Measurements from ENCODE around the gene BCAN. TPM values are rescaled to one million over a fixed set of nuclear protein-coding genes. Genes with fewer than 3 reads are reported as not detected.

Gene BCAN
- total and polyA plus RNA-seq, 4 donors: 181 to 1,252 (median 607) TPM

GRCh38 chr1:156709031-156709430, 67.1 kb downstream of the BCAN start:
- Histone ChIP-seq H3K27me3 (ENCODE audit: control insufficient read depth, insufficient read depth, low read length) (peaks cover 18% of the 10 kb centered on the region), H3K9me3 (ENCODE audit: control insufficient read depth, insufficient read depth, low read length) (no peaks in the 10 kb centered on the region), H3K4me3 (ENCODE audit: low read depth, low read length) (no peak overlapping the region), H3K36me3 (ENCODE audit: control insufficient read depth, insufficient read depth, low read length) (no peaks in the 10 kb centered on the region), H3K27ac (ENCODE audit: low read depth, low read length) (peak overlapping the region; percentile 89), H3K4me1 (ENCODE audit: control insufficient read depth, insufficient read depth, low read length) (peaks cover 69% of the 10 kb centered on the region)
- 65% methylated on average over 3 of the region's 4 CpGs for WGBS (ENCODE audit: insufficient coverage)
- DNase-seq (ENCODE audit: low read depth in 4 of 6, low spot score in 6 of 6): no peak

Other genes starting within 250 kb of the BCAN start
- gene MEF2D, start 141.3 kb upstream of the BCAN start, total RNA-seq: 10 to 100 TPM in 1 of 2 donors, 1 to 10 TPM in 1; 5.7 to 13.2 TPM
- 10 to 100 TPM; 21.8 to 28.9 TPM for gene MEF2D, start 141.3 kb upstream of the BCAN start, polyA plus RNA-seq (ENCODE audit: insufficient read length in 2 of 2)
- 1 to 10 TPM; 4.9 to 7.3 TPM for gene IQGAP3, start 69.6 kb upstream of the BCAN start, total RNA-seq
- 10 to 100 TPM in 1 of 2 donors, 1 to 10 TPM in 1; 6.8 to 10.4 TPM for gene IQGAP3, start 69.6 kb upstream of the BCAN start, polyA plus RNA-seq (ENCODE audit: insufficient read length in 2 of 2)
- gene TTC24, start 62.4 kb upstream of the BCAN start, total RNA-seq: not detected
- not detected for gene TTC24, start 62.4 kb upstream of the BCAN start, polyA plus RNA-seq (ENCODE audit: insufficient read length in 2 of 2)
- 100 to 1,000 TPM in 1 of 2 donors, 10 to 100 TPM in 1; 53.5 to 113 TPM for gene NAXE, start 50.3 kb upstream of the BCAN start, total RNA-seq
- gene NAXE, start 50.3 kb upstream of the BCAN start, polyA plus RNA-seq (ENCODE audit: insufficient read length in 2 of 2): 100 to 1,000 TPM; 107 TPM
- 1 to 10 TPM; 9.5 to 9.7 TPM for gene GPATCH4, start 40.6 kb upstream of the BCAN start, total RNA-seq
- 10 to 100 TPM; 41.7 to 44.5 TPM for gene GPATCH4, start 40.6 kb upstream of the BCAN start, polyA plus RNA-seq (ENCODE audit: insufficient read length in 2 of 2)
- 1 to 10 TPM; 7.3 to 9.4 TPM for gene HAPLN2, start 22.7 kb upstream of the BCAN start, total RNA-seq
- 10 to 100 TPM; 37.7 to 38.8 TPM for gene HAPLN2, start 22.7 kb upstream of the BCAN start, polyA plus RNA-seq (ENCODE audit: insufficient read length in 2 of 2)
- 10 to 100 TPM; 37.9 to 61.8 TPM for gene NES, start 35.3 kb downstream of the BCAN start, total RNA-seq
- gene NES, start 35.3 kb downstream of the BCAN start, polyA plus RNA-seq (ENCODE audit: insufficient read length in 2 of 2): 100 to 1,000 TPM in 1 of 2 donors, 10 to 100 TPM in 1; 96.9 to 111 TPM
- gene CRABP2, start 63.5 kb downstream of the BCAN start, total RNA-seq: 100 to 1,000 TPM in 1 of 2 donors, 10 to 100 TPM in 1; 35.6 to 482 TPM
- gene CRABP2, start 63.5 kb downstream of the BCAN start, polyA plus RNA-seq (ENCODE audit: insufficient read length in 2 of 2): 100 to 1,000 TPM in 1 of 2 donors, 10 to 100 TPM in 1; 37.7 to 139 TPM
- 10 to 100 TPM in 1 of 2 donors, 1 to 10 TPM in 1; 8.1 to 27.4 TPM for gene METTL25B, start 86.4 kb downstream of the BCAN start, total RNA-seq
- 10 to 100 TPM; 35.9 to 36.0 TPM for gene METTL25B, start 86.4 kb downstream of the BCAN start, polyA plus RNA-seq (ENCODE audit: insufficient read length in 2 of 2)
- 10 to 100 TPM in 1 of 2 donors, 1 to 10 TPM in 1; 9.2 to 25.9 TPM for gene ISG20L2, start 86.6 kb downstream of the BCAN start, total RNA-seq
- gene ISG20L2, start 86.6 kb downstream of the BCAN start, polyA plus RNA-seq (ENCODE audit: insufficient read length in 2 of 2): 10 to 100 TPM; 38.1 to 39.2 TPM
- gene MRPL24, start 99.0 kb downstream of the BCAN start, total RNA-seq: 10 to 100 TPM; 22.9 to 61.1 TPM
- gene MRPL24, start 99.0 kb downstream of the BCAN start, polyA plus RNA-seq (ENCODE audit: insufficient read length in 2 of 2): 10 to 100 TPM; 54.5 to 59.8 TPM
- gene HDGF, start 109.6 kb downstream of the BCAN start, total RNA-seq: 100 to 1,000 TPM in 1 of 2 donors, 10 to 100 TPM in 1; 69.8 to 197 TPM
- 100 to 1,000 TPM; 154 to 161 TPM for gene HDGF, start 109.6 kb downstream of the BCAN start, polyA plus RNA-seq (ENCODE audit: insufficient read length in 2 of 2)
- gene PRCC, start 125.4 kb downstream of the BCAN start, total RNA-seq: 10 to 100 TPM; 23.9 to 37.1 TPM
- gene PRCC, start 125.4 kb downstream of the BCAN start, polyA plus RNA-seq (ENCODE audit: insufficient read length in 2 of 2): 100 to 1,000 TPM; 105 to 110 TPM
- gene SH2D2A, start 174.7 kb downstream of the BCAN start, total RNA-seq: under 1 TPM in 1 of 2 donors, not detected in 1; 0.33 TPM
- under 1 TPM; 0.51 to 0.53 TPM for gene SH2D2A, start 174.7 kb downstream of the BCAN start, polyA plus RNA-seq (ENCODE audit: insufficient read length in 2 of 2)
- gene INSRR, start 217.0 kb downstream of the BCAN start, total RNA-seq: 1 to 10 TPM in 1 of 2 donors, under 1 TPM in 1; 0.40 to 5.2 TPM
- 1 to 10 TPM in 1 of 2 donors, under 1 TPM in 1; 0.70 to 3.4 TPM for gene INSRR, start 217.0 kb downstream of the BCAN start, polyA plus RNA-seq (ENCODE audit: insufficient read length in 2 of 2)
- 10 to 100 TPM in 1 of 2 donors, 1 to 10 TPM in 1; 2.6 to 13.5 TPM for gene NTRK1, start 218.7 kb downstream of the BCAN start, total RNA-seq
- gene NTRK1, start 218.7 kb downstream of the BCAN start, polyA plus RNA-seq (ENCODE audit: insufficient read length in 2 of 2): 1 to 10 TPM; 1.7 to 2.8 TPM